Islet of Langerhans (tissue), 1 donor: ENCODE data around the gene SORBS2.
A peak's percentile ranks its signal among the peaks of the same experiment; 100 is the strongest.

Experiments
- FAIRE-seq: peaks from one replicate; lab custom pipeline; 2011; peaks lifted over from hg19 to GRCh38; lab: Jason Lieb, UNC

The SORBS2 gene

GRCh38 chr4:185834778-185835177, 22.8 kb upstream of the SORBS2 start:
- peak; percentile 77 for FAIRE-seq

- FAIRE-seq: no peak
Observed at GRCh38 chr4:185834088-185834487, 22.1 kb upstream of the SORBS2 start.

GRCh38 chr4:185833055-185833598, 21.1 kb upstream of the SORBS2 start:
- no peak for FAIRE-seq

- no peak for FAIRE-seq
Observed at GRCh38 chr4:185831125-185831815, 19.3 kb upstream of the SORBS2 start.

GRCh38 chr4:185830263-185830994, 18.4 kb upstream of the SORBS2 start:
- no peak for FAIRE-seq

- FAIRE-seq: no peak
Observed at GRCh38 chr4:185826381-185826780, 14.4 kb upstream of the SORBS2 start.

GRCh38 chr4:185825737-185826136, 13.7 kb upstream of the SORBS2 start:
- FAIRE-seq: no peak

GRCh38 chr4:185822791-185823190, 10.8 kb upstream of the SORBS2 start:
- no peak for FAIRE-seq

- FAIRE-seq: no peak
Observed at GRCh38 chr4:185821029-185821419, 9.0 kb upstream of the SORBS2 start.

- FAIRE-seq: no peak
Observed at GRCh38 chr4:185820146-185821028, 8.4 kb upstream of the SORBS2 start.

GRCh38 chr4:185819144-185819543, 7.2 kb upstream of the SORBS2 start:
- FAIRE-seq: no peak

GRCh38 chr4:185817403-185817818, 5.4 kb upstream of the SORBS2 start:
- FAIRE-seq: peak; percentile 94

GRCh38 chr4:185813133-185813532, 1.1 kb upstream of the SORBS2 start:
- FAIRE-seq: no peak

GRCh38 chr4:185810746-185811508, 1.1 kb downstream of the SORBS2 start:
- peak; percentile 91 for FAIRE-seq

- FAIRE-seq: no peak
Observed at GRCh38 chr4:185809533-185810071, 2.4 kb downstream of the SORBS2 start.

- no peak for FAIRE-seq
Observed at GRCh38 chr4:185809121-185809520, 2.9 kb downstream of the SORBS2 start.

- FAIRE-seq: peak; percentile 41
Observed at GRCh38 chr4:185805979-185806378, 6.0 kb downstream of the SORBS2 start.

- FAIRE-seq: peak; percentile 47
Observed at GRCh38 chr4:185805262-185805802, 6.7 kb downstream of the SORBS2 start.

GRCh38 chr4:185803022-185803421, 9.0 kb downstream of the SORBS2 start:
- peak; percentile 21 for FAIRE-seq

- no peak for FAIRE-seq
Observed at GRCh38 chr4:185801471-185801870, 10.5 kb downstream of the SORBS2 start.

- FAIRE-seq: no peak
Observed at GRCh38 chr4:185800266-185800945, 11.6 kb downstream of the SORBS2 start.
